Thyroid gland (tissue), 4 donors: Measurements from ENCODE around the gene SESN1.

Experiments used
- CTCF ChIP-seq, 6 experiments: fragments of 200-600 bp in 3 of 6; fragments of 450-650 bp in 3 of 6; sonication (generic) in 3 of 6; IDR thresholded peaks; one replicate each; pipeline ENCODE4 v1.5.1; 2016 to 2019; ENCODE audit warnings: antibody characterized with exemption in 6 of 6, mild to moderate bottlenecking in 2 of 6, inconsistent platforms in 1 of 6, moderate library complexity in 1 of 6
- POLR2A ChIP-seq, 2 donors: fragments of 450-650 bp; IDR thresholded peaks; one replicate each; pipeline ENCODE4 v1.6.1; 2017; ENCODE audit warnings: antibody characterized with exemption in 2 of 2, mild to moderate bottlenecking in 2 of 2, moderate library complexity in 1 of 2

- TF ChIP-seq CTCF (IDR thresholded peaks at IDR 0.05) (no peak), POLR2A (IDR thresholded peaks at IDR 0.05) (no peak)
Observed at GRCh38 chr6:109058620-109059019, 36.0 kb downstream of the SESN1 start.
